OCI-LY1 (cell line): ENCODE data around the gene ARMC7.

ENCODE experiments used
- CTCF ChIP-seq: fragments of 200-600 bp; sonication (generic), shearing (Covaris generic); IDR thresholded peaks from 2 replicates; pipeline ENCODE4 v1.5.1; 2017; ENCODE audit warnings: mild to moderate bottlenecking, antibody characterized with exemption, low read length, moderate library complexity, mixed read lengths
- EZH2 ChIP-seq: fragments of 200-600 bp; sonication (generic), shearing (Covaris generic); IDR thresholded peaks from 2 replicates; pipeline ENCODE4 v1.8.0; 2017; ENCODE audit warnings: borderline replicate concordance, mixed run types, mild to moderate bottlenecking, antibody characterized with exemption, low read length, moderate library complexity, mixed read lengths

- TF ChIP-seq CTCF: no peak
- TF ChIP-seq EZH2: no peak
Measured at GRCh38 chr17:75065562-75066151, 44.1 kb upstream of the ARMC7 start.
